GM19035 (cell line): ENCODE results near the gene PACSIN1.

Experiments
- ATAC-seq: cut with Tn5 transposase; IDR thresholded peaks from one replicate; pipeline ENCODE4 v1.9.1; 2021; ENCODE audit not compliant: unreplicated experiment

PACSIN1 gene

GRCh38 chr6:34578445-34579262, 112.8 kb downstream of the PACSIN1 start:
- ATAC-seq, result no peak

- no peak for ATAC-seq
Observed at GRCh38 chr6:34580707-34581560, 115.1 kb downstream of the PACSIN1 start.

GRCh38 chr6:34581561-34581920, 115.7 kb downstream of the PACSIN1 start:
- ATAC-seq, result no peak

- no peak for ATAC-seq
Observed at GRCh38 chr6:34583461-34583860, 117.6 kb downstream of the PACSIN1 start.

- ATAC-seq, result no peak
Observed at GRCh38 chr6:34583861-34584604, 118.2 kb downstream of the PACSIN1 start.

GRCh38 chr6:34584694-34585093, 118.8 kb downstream of the PACSIN1 start:
- no peak for ATAC-seq
